ENCODE data around the gene LYZL4.
A peak's percentile ranks its signal among the peaks of the same experiment; 100 is the strongest.

Gene LYZL4

GRCh38 chr3:42410370-42411131 is at the start of gene LYZL4:
TSS of gene LYZL4 (minus strand) at chr3:42410610. CDS start at chr3:42407251, 3,359 bp downstream.
- DNase-seq (ENCODE audit: low read depth in 2 of 2), result no peak

GRCh38 chr3:42459151-42459550 is 48.7 kb upstream of the LYZL4 start:
- no peak for DNase-seq (ENCODE audit: low read depth in 2 of 2)

DNA sequence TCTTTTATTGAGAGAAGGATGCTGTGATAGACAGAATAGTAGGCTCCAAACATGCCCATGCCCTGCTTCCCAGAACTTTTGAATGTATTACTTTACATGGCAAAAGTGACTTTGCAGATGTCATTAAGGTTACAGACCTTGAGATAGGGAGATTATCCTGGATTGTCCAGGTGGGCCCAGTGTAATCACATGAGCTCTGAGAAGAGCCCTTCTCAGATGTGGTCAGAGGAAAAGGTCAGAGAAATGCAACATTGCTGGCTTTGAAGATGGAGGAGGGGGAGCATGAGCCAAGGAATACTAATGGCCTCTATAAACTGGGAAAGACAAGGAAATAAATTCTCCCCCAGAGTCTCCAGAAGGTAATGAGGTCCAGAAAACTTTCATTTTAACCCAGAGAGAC is 45.8 kb upstream of the LYZL4 start:
- no peak for DNase-seq (ENCODE audit: low read depth in 2 of 2)

- DNase-seq (ENCODE audit: low read depth in 2 of 2), result no peak
Measured at GRCh38 chr3:42451546-42452230, 41.3 kb upstream of the LYZL4 start.

DNA sequence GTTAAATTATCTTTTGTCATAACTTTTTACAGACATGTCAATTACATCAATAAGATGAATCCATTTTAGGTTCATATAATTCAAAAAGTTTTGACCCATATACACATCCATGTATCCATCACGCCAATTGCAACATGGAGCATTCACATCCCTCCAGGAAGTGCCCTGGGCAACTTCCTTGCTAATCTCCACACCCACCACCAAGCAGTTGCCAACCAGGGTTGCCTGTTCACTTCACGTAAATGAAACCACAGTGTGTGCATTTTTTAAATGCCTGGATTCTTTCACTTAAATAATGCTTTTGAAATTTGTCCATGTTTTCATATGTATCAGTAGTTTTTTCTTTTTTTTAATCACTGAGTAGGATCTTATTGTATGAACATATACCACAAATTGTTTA is 40.7 kb upstream of the LYZL4 start:
- no peak for DNase-seq (ENCODE audit: low read depth in 2 of 2)

GRCh38 chr3:42450567-42450966 is 40.2 kb upstream of the LYZL4 start:
- no peak for DNase-seq (ENCODE audit: low read depth in 2 of 2)

GRCh38 chr3:42447481-42447880 is 37.1 kb upstream of the LYZL4 start:
- no peak for DNase-seq (ENCODE audit: low read depth in 2 of 2)

DNA sequence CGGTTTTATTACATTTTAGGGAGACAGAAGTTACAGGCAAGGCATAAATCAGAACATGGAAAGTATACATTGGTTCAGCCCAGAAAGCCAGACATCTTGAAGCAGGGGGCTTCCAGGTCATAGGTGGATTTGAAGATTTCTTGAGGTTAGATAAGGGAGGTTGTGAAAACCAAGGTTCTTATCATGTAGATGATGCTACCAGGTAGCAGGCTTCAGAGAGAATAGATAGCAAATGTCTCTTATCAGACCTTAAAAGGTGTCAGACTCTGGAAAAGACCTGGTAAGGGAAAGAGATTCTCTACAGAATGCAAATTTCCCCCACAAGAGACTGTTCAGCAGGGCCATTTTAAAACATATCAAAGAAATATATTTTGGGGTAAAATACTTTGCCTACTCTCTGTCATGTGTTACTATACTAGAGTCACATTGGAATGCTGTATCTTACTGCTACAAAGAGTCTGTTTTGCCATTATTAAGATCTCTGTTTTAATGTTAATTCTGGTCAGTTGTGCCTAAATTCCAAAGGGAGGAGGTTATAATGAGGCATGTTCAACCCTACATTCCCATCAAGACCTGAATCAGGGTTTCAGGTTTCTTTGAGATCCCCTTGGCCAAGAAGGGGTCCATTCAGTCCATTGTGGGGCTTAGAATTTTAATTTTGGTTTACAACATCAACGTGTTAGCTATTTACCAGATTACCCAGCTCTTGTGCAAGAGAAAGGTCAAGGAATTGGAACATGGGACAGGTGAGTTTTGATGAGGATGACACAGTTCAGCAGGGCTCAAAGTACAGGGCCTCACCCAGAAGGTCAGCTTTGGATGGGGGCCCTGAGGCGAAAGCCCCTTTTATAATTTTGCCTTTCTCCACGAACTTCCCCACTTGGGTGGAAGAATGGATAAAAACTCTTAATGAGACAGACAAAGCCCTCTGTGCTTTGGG is 36.0 kb upstream of the LYZL4 start:
- no peak for DNase-seq (ENCODE audit: low read depth in 2 of 2)

DNA sequence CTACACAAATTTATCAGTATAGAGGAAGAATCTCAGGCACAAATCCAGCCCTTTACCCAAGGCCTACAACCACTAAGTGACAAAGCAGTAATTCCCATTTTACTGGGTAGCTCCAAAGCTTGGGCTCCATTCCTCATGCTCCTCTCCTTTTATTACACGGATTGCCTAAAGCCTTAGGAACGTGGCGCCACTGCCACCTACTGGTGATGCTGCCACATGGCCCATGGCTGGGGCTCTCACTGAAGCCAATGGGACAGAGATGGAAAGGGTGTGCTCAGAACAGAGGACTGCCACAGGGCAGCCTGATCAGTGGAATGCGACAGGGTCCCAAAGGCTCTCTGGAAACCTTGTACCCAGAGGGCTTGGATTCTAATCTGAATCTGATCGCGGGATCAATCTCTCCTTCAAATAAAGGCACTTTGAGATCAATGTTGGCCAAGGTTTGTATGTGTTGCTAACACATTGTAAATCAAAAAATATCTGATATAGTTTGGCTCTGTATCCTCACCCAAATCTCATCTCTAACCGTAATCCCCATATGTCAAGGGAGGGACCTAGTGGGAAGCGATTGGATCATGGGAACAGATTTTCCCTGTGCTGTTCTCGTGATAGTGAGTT is 33.5 kb upstream of the LYZL4 start:
- DNase-seq (ENCODE audit: low read depth in 2 of 2), result peak; percentile 71 to 80

DNA sequence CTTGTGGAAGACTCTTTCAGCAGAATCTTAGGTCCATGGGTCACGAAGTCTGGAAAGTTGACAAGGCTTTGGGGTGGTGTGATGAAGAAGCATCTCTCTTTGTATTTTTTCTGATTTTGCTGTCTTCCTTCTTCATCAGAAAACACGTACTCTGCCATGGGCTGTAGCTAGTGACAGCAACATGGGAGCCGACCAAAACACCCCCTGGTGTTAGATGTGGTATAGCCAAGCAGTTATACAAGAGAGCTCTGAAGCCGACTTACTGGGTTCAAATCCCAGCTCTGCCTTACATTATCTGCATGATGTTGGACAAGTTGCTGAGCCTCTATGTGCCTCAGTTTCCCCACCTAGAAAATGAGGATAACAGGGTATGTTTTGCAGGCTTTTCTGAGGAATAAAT is 32.9 kb upstream of the LYZL4 start:
- no peak for DNase-seq (ENCODE audit: low read depth in 2 of 2)

GRCh38 chr3:42442640-42443039 is 32.2 kb upstream of the LYZL4 start:
- DNase-seq (ENCODE audit: low read depth in 2 of 2), result no peak

- no peak for DNase-seq (ENCODE audit: low read depth in 2 of 2)
Measured at GRCh38 chr3:42441791-42442190, 31.4 kb upstream of the LYZL4 start.

- DNase-seq (ENCODE audit: low read depth in 2 of 2), result no peak
Measured at GRCh38 chr3:42440924-42441323, 30.5 kb upstream of the LYZL4 start.

- no peak for DNase-seq (ENCODE audit: low read depth in 2 of 2)
Measured at GRCh38 chr3:42439261-42440115, 29.1 kb upstream of the LYZL4 start.

- DNase-seq (ENCODE audit: low read depth in 2 of 2), result no peak
Measured at GRCh38 chr3:42438758-42439157, 28.3 kb upstream of the LYZL4 start.

DNA sequence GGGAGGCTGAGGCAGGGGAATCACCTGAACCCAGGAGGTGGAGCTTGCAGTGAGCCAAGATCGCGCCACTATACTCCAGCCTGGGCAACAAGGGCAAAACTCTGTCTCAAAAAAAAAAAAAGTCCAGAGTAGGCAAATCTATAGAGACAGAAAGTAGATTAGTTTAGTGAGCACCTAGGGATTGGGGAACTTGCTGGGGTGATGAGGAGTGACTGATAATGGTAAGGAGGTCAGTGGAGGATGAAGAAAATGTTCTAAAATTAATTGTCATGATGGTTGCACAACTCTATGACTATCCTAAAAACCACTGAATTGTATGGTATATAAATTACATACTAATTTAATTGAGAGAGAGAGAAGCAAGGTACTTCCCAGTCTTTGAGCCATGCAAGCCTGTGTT is 27.8 kb upstream of the LYZL4 start:
- no peak for DNase-seq (ENCODE audit: low read depth in 2 of 2)

GRCh38 chr3:42434777-42435380 is 24.5 kb upstream of the LYZL4 start:
- DNase-seq (ENCODE audit: low read depth in 2 of 2), result no peak

GRCh38 chr3:42432485-42432884 is 22.1 kb upstream of the LYZL4 start:
- no peak for DNase-seq (ENCODE audit: low read depth in 2 of 2)

- DNase-seq (ENCODE audit: low read depth in 2 of 2), result no peak
Measured at GRCh38 chr3:42430781-42431532, 20.5 kb upstream of the LYZL4 start.

DNA sequence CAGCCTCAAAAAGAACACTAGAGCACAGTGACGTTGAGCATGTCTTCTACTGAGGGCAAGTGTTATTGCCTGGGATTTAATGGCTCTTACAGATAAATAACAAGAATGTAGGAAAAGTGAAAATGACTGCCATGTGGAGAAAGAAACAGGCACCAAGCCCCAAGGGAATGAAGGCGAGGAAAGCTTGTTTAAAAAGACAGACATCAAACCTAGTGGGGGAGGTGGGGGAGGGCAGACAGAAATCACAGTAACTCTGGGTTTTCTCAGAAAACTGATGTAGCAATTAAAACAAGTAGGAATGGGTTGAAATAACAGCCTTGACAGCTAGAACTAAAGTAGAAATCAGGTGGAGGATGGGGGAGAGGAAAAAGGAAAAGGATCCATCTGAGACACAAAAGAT is 18.4 kb upstream of the LYZL4 start:
- no peak for DNase-seq (ENCODE audit: low read depth in 2 of 2)

Data from activated CD4-positive, alpha-beta T cell treated with anti-CD3 and anti-CD28 coated beads for 24 hours (primary cell).